Measurements from ENCODE around the gene TMEM11.

The TMEM11 gene

DNA sequence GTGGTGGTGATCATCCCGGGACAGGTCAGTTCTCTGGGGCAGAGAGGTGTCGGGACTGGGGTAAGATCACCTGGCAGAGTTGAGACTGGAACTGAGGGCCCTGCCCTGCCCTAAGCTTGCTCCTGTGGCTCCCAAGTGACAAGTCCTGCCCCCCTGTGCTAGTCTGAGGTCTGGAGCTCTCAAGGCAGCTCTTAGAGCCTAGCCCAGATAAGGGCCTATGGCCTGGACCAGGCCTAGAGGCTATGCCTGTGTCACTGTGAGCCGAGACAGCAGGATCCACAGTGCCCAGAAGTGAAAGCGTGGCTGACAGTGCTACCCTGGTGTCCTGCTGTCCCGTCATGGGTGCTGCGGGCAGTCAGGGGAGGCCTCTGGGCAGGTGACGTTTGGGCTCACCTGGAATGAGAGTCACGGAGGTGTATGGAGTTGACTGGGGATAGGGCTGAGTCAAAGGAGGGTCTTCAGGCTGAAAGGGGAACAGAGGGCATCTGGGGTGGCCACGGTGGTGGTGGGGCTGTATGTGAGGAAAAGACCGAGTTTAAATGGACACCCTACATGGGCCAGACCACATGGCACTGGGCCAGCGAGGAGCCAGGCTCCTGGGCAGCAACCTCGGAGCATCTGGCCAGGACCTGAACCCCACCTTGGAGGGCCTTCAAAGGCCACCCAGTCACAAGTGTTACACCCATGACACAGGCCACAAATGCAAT lies 33.7 kb upstream of the TMEM11 start:
- TF ChIP-seq, protein P1, sequence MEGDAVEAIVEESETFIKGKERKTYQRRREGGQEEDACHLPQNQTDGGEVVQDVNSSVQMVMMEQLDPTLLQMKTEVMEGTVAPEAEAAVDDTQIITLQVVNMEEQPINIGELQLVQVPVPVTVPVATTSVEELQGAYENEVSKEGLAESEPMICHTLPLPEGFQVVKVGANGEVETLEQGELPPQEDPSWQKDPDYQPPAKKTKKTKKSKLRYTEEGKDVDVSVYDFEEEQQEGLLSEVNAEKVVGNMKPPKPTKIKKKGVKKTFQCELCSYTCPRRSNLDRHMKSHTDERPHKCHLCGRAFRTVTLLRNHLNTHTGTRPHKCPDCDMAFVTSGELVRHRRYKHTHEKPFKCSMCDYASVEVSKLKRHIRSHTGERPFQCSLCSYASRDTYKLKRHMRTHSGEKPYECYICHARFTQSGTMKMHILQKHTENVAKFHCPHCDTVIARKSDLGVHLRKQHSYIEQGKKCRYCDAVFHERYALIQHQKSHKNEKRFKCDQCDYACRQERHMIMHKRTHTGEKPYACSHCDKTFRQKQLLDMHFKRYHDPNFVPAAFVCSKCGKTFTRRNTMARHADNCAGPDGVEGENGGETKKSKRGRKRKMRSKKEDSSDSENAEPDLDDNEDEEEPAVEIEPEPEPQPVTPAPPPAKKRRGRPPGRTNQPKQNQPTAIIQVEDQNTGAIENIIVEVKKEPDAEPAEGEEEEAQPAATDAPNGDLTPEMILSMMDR (IDR thresholded peaks at IDR 0.05; ENCODE audit: insufficient read depth, missing control alignments), result no peak
- no peak for FAIRE-seq
- DNase-seq (ENCODE audit: insufficient read length, low spot score), result no peak

DNA sequence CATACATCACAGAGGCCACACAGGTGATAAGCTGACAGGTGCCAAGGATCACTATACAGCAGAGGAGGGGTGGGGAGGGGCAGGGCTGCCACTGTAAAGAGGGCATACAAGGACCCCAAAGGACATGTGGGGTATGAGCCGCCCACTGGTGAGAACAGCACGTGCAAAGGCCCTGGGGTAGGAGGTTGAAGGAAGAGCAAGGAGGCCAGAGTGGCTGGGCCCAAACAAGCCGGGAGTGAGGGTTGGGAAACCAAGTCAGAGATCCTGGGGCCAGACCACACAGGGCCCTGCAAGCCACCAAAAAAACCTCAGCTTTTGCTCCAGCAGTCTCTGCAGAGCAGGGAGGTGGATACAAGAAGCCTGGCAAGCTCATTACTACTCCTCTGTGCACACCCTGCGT lies 32.7 kb upstream of the TMEM11 start:
- FAIRE-seq (no peak), DNase-seq (ENCODE audit: insufficient read length, low spot score) (no peak)
- TF ChIP-seq, protein P1 (IDR thresholded peaks at IDR 0.05; ENCODE audit: insufficient read depth, missing control alignments), result no peak

DNA sequence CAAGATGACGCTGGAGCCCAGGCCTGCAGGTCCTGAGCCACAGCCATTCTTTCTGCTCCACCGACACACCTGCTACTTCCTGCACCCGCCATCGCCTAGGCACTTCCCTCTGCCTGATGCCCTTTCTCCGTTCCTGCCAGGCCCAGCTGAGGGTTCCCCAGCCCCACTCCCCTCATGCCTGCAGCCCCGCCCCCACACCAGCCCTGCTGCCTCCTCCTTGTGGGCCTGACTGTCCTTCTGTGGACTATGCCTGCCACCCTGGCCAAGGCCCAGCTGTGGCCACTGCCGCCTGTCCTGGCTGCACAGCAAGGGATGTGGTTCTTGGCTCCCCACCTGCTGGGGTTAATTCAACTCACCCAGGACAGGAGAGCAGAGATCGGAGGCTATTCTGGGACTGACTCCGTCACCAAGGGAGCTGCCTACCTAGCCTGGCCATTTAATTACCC lies 31.7 kb upstream of the TMEM11 start:
- DNase-seq (ENCODE audit: insufficient read length, low spot score) (no peak), FAIRE-seq (no peak)
- TF ChIP-seq, protein P1 (IDR thresholded peaks at IDR 0.05; ENCODE audit: insufficient read depth, missing control alignments), result no peak

DNA sequence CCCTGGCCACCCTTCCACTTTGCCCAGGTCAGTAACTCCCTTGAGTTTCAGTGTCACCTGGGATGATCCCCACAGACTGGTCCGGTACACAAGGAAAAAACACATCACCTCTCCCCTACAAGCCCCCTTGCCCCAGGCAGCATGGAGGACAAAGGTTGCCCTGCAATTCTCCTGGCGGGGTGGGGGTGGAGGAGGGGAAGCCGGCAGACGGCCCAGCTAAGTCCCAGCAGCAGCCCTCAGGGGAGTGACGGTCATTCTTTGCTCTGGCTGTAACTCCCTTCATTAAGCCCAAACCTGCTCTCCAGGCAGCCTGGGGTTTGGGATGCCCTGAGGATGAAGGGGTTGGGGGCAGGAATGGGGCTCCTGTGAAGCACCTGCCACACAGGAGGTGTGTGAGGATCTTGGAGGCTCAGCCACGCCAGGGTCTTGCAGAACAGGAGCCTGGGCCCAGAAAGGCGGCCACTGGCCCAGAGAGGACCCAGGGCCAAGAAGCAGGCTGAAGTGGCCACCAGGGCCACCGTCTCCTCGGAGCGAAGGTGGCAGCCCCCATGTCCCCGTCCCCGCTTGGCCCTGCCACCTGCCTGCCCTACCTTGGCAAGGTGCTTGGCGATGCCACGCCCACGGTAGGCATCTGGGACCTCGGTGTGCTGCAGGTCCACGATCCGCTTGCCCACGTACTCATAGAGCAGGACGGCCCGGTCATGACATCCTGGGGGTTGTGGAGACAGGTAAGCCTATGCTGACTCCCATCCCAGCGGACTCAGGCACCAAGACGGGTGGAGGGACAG lies 29.7 kb upstream of the TMEM11 start:
- FAIRE-seq, result no peak
- no peak for DNase-seq (ENCODE audit: insufficient read length, low spot score)
- TF ChIP-seq, protein P1 (IDR thresholded peaks at IDR 0.05; ENCODE audit: insufficient read depth, missing control alignments), result no peak

DNA sequence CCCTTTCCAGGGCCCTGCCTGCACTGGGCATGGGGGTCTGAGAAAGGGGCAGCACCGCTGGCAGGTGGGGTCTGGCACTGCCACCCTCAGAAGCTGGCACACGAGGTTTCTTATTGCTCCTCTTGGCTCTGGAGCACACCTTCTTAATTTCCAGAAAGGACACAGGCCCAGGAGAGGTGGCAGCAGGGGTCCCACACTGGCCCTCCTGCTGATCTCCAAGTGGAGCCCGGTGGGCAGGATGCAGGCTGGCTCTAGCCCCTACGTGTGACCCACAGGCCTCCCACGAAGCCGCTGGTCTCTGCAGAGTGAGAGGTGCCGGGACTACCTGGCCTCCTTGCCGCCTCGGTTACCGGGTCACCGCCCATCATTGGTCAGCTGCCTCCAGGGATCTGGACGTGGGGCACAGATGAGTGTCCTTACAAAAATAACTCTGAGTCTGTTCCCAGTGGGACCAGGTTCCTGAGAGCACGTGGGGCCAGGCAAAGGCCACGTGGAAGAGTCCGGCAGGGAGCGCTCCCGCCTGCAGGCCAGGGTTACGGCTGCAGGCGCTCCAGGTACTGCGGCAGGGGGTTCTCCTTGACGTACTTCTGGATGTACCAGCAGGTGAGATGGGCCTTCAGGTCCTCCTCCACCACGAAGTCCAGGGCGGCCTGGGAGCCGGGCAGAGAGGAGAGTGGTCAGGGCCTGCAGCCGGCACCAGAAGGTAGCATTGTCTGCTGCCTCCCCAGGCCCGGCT lies 29.0 kb upstream of the TMEM11 start:
- FAIRE-seq (no peak), DNase-seq (ENCODE audit: insufficient read length, low spot score) (no peak)
- TF ChIP-seq, protein P1 (IDR thresholded peaks at IDR 0.05; ENCODE audit: insufficient read depth, missing control alignments), result no peak

DNA sequence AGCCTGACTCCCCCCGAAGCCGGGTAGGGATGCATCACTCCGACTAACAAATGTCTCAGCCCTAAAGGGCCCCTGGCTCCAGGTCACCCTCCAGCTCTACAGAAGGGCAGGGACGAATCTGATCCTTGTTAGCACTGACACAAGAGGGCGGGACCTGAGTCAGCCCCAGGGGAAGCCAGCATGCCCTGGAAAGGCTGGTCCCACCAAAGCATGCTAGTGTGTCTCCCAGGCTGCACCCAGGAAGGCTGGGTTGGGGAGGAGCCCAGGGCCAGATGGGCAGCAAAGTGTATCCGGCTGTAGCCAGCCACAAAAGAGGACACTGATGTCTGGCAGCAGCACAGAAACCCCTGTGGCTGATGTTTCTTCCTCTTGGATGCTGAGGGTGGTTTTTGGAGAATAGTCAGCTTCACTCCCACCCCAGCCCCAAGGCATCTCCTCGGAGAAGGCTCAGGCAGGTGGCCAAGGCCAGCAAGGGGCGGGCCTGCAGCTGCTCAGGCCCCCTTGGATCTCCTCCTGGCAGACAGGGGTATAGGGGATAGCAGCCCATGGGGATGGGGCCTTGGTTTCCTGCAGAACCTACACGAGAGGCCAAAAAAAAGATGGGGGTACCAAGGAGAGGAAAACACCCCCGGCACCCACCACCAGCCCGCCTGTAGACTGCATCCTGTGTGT lies 28.2 kb upstream of the TMEM11 start:
- no peak for DNase-seq (ENCODE audit: insufficient read length, low spot score)
- FAIRE-seq, result no peak
- TF ChIP-seq, protein P1 (IDR thresholded peaks at IDR 0.05; ENCODE audit: insufficient read depth, missing control alignments), result no peak
